Embryonic facial prominence (tissue), 1 donor: ENCODE data around the gene KATNB1.
"Not testable (repeated sequence)": the region's sequence is repeated elsewhere in the genome, so short reads cannot be mapped to it uniquely, and the experiment has no call there.

Experiments used
- DNase-seq: peaks from one replicate; pipeline ENCODE4 v3.0.0-alpha.2; 2016; ENCODE audit errors: extremely low spot score

The KATNB1 gene

GRCh38 chr16:57701759-57702371 is 33.7 kb upstream of the KATNB1 start:
- no peak for DNase-seq

GRCh38 chr16:57703416-57704010 is 32.1 kb upstream of the KATNB1 start:
- no peak for DNase-seq

GRCh38 chr16:57704011-57704904 is 31.3 kb upstream of the KATNB1 start:
- no peak for DNase-seq

- no peak for DNase-seq
Measured at GRCh38 chr16:57704905-57705852, 30.4 kb upstream of the KATNB1 start.

GRCh38 chr16:57706717-57707116 is 28.9 kb upstream of the KATNB1 start:
- DNase-seq: no peak

- DNase-seq: no peak
Measured at GRCh38 chr16:57707331-57707730, 28.2 kb upstream of the KATNB1 start.

GRCh38 chr16:57708168-57708567 is 27.4 kb upstream of the KATNB1 start:
- no peak for DNase-seq

GRCh38 chr16:57709663-57710062 is 25.9 kb upstream of the KATNB1 start:
- no peak for DNase-seq

- DNase-seq: no peak
Measured at GRCh38 chr16:57711346-57711745, 24.2 kb upstream of the KATNB1 start.

GRCh38 chr16:57711993-57712392 is 23.6 kb upstream of the KATNB1 start:
- DNase-seq: no peak

GRCh38 chr16:57712569-57712968 is 23.0 kb upstream of the KATNB1 start:
- not testable (repeated sequence) for DNase-seq

GRCh38 chr16:57713596-57713995 is 22.0 kb upstream of the KATNB1 start:
- DNase-seq: no peak

- DNase-seq: no peak
Measured at GRCh38 chr16:57714047-57714446, 21.5 kb upstream of the KATNB1 start.

GRCh38 chr16:57720142-57720575 is 15.4 kb upstream of the KATNB1 start:
- DNase-seq: no peak

- no peak for DNase-seq
Measured at GRCh38 chr16:57721356-57722209, 14.0 kb upstream of the KATNB1 start.

GRCh38 chr16:57722210-57722499 is 13.4 kb upstream of the KATNB1 start:
- no peak for DNase-seq

GRCh38 chr16:57722651-57723050 is 12.9 kb upstream of the KATNB1 start:
- no peak for DNase-seq

- DNase-seq: no peak
Measured at GRCh38 chr16:57723170-57723569, 12.4 kb upstream of the KATNB1 start.

GRCh38 chr16:57724531-57724930 is 11.0 kb upstream of the KATNB1 start:
- DNase-seq: no peak

GRCh38 chr16:57725151-57725550 is 10.4 kb upstream of the KATNB1 start:
- DNase-seq: no peak

GRCh38 chr16:57725554-57725953 is 10.0 kb upstream of the KATNB1 start:
- DNase-seq: no peak
